Stimulated activated CD8-positive, alpha-beta memory T cell treated with anti-CD3 and anti-CD28 coated beads, Interleukin-2, amount 100 ng/mL, for 1 hour (primary cell): ENCODE results near the gene NOVA2.
A peak's percentile ranks its signal among the peaks of the same experiment; 100 is the strongest.
"Not testable (repeated sequence)": the region's sequence is repeated elsewhere in the genome, so short reads cannot be mapped to it uniquely, and the experiment has no call there.

Experiments
- DNase-seq, 2 donors: peaks; one replicate each; pipeline ENCODE4 v3.0.0-alpha.2; 2020; ENCODE audit warnings: low read depth in 2 of 2

NOVA2 gene

DNA sequence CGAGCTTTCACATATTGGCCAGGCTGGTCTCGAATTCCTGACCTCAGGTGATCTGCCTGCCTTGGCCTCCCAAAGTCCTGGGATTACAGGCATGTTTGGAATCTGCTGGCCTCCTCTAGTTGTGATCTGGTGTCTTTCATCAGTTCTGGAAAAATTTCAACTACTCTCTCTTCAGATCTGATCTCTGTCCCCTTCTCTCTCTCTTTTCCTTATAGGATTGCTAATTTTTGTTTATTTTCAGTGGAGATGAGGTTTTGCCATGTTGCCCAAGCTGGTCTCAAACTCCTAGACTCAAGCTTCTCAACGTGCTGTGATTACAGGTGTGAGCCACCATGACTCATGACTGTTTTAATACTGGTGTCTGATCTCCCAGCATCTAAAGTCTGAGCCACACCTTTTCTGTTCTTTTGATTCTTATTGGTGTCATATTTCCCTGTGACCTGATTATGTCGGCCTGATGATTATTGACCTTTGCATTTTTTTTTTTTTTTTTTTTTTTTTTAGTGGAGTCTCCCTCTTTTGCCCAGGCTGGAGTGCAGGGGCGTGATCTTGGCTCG is 48.7 kb downstream of the NOVA2 start:
- no peak for DNase-seq

DNA sequence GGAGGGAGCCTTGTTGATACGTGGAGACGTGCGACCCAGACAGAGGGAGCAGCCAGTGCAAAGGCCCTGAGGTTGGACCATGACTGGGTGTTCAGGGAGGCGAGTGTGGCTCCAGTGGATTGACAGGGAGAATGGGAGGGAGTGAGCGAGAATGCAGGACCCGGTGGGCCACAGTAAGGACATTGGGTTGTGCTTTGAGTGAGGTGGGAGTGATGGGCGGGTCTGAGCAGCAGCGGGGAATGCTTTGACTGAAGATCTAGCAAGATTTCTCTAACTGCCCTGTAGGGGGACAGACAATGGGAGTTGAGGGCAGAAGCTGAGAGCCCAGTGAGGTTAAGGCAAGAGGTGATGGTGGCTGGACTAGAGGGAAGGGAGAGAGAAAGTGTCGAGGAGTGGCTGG is 51.4 kb downstream of the NOVA2 start:
- no peak for DNase-seq

DNA sequence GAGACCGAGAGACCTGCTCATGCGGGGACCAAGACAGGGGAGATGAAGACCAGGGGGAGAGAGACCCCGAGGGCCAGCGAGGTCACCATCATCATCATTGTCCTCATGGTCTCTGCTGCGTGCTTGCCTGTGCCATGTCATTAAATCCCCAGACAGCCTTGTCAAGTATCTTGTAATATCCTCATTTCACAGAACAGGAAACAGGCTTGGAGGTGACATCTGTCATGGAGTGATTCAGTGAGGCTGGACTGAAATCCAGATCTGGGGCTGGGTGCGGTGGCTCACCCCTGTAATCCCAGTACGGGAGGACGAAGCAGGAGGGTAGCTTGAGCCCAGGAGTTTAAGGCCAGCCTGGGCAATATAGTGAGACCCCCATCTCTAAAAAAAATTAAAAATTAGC is 53.2 kb downstream of the NOVA2 start:
- no peak for DNase-seq

DNA sequence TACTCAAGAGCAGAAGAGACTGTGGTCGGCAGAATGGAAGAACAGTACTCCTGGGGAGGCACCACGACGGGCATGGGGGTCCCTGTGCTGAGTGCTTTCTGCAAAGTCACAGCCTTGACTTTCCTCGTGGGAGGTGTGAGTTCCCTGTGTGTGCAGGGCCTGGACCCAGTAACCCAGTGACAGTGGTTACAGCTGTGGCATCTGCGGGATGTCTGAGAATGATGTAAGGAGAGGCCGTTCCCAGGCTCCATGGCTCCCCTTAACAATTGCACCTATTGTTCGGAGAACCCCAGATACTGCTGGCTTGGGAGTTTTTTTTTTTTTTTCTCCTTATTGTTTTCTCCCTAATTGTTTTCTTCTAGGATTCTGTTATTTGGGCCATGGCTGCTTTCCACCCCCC is 54.0 kb downstream of the NOVA2 start:
- DNase-seq = no peak

DNA sequence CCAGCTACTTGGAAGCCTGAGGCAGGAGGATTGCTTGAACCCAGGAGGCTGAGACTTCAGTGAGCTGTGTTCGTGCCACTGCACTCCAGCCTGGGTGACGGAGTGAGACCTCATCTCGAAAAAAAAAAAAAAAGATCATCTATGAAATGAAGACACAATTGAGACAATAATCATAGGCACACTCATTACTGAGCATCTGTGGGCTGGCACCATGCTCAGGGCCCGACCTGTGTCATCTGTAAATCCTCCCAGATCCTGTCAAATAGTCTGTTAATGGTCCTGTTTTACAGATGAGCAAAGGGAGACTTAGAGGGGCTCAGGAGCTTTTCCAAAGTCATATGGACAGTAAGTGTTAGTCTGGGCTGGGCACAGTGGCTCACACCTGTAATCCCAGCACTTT is 54.9 kb downstream of the NOVA2 start:
- no peak for DNase-seq

DNA sequence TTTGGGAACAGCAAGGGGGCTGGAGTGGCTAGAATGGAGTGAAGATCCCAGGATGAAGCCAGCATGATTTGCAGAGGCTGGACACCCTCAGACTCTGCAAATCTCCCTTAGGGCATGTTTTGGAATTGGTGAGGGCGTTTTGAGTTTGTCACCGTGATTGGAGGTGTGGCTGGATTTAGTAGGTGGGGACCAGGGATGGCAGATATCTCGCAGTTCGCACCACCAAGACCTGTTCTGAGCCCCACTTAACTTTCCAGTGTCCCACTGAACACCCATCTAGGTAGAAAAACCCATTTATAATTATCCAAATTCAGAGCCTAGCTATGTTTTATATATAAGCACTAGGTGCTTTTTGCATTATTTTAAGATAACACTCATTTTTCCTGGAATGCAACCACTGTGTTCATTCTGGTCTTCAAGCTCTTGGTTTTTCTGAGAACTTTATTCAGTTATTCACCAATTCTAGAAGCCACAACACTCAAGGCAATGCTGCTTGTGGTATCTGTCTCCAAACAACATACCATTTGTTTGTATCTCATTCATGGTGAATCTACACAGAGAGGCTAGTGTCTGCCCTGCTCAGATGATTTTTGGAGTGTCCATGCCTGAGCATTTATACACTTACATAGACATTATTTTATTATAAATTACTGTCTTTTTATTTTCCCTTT is 56.1 kb downstream of the NOVA2 start:
- no peak for DNase-seq

DNA sequence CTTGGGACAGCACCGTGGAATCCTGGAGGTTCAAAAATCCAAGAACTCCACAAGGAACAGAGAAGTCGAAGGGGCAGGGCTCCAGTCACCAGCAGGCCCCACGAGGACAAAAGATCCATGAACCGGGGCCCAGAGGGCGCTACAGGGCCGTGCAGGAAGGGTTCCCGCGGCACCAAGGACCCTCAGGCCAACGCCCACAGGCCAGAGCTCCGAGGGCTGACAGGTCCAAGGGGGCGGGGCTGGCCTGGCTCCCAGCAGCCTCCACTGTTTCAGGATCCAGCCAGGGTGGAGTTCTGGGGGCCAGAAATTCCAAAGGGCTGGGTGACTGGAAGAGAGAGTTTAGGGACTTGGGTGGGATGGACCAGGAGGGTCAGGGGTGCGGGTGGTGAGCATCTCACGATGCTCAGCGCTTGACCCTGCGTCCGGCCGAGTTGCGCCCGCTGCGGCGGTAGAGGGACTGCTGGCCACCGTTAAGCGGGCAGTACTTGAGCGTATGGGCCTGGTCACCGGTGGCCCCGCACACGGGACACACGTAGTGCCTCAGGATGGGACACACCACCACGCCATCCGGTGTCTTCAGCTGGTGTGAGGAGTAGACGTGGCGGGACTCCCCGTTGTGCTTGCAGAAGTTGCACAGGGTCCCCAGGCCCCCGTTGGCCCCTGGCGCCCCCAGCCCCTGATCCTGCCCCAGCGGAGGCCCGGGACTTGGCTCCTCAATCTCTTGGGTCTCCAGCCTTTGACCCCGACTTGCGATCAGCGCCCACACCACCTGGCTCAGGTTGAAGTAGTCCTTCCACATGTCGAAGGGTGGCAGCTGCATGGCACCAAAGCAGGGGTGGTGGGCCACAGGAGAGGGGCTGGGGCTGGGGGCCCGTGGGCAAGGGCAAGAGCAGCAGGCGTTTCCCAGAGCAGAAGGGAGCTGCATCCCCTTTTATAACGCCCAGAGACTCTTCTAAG is 59.5 kb downstream of the NOVA2 start, which contains the start of gene NANOS2:
Gene NANOS2, minus strand, starts transcription at position 905 of the 957 bp plus-strand sequence. Its CDS starts 85 bp downstream, at position 820.
- no peak for DNase-seq

DNA sequence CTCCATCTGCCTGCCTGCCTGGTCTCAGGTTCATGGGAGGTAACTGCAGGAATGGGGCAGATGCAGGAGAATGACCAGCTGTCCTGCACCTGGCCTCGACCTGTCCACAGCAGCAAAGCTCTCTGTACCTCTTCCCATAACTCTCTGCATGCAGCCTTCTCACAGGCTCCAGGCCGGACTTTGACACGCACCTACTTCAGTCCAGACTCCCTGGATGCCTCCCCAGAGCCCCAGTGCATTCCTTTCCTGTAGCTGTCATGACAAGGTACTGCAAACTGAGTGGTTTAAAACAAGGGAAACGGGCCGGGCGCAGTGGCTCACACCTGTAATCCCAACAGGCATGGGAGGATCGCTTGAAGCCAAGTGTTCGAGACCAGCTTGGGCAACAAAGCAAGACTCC is 62.4 kb downstream of the NOVA2 start:
- DNase-seq = no peak

DNA sequence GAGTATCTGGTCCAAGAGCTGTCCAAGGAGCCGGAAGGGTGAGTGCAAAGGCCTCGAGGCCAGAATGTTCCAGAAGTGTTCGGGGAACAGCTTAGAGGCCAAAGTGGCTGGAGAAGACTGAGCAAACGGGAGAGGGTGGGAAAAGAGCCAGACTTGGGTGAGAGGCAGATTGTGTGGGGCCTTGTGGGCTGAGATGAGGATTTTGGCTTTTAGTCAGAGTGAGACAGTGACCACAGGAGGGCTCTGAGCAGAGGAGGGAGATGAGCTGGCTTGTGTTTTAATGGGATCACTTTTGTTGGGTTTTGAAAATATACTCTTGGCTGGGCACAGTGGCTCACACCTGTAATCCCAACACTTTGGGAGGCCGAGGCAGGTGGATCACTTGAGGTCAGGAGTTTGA is 64.7 kb downstream of the NOVA2 start:
- DNase-seq = no peak

DNA sequence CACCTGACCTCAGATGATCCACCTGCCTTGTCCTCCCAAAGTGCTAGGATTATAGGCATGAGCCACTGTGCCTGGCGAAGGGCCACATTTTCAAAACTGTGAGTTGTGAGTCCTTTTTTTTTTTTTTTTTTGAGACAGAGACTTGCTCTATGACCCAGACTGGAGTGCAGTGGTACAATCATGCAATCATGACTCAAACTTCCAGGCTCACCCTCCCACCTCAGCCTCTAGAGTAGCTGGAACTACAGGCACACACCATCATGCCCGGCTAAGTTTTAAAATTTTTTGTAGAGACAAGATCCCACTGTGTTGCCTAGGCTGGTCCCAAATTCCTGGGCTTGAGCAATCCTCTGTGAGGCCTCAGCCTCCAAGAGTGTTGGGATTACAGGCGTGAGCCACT is 67.4 kb downstream of the NOVA2 start:
- DNase-seq = no peak

DNA sequence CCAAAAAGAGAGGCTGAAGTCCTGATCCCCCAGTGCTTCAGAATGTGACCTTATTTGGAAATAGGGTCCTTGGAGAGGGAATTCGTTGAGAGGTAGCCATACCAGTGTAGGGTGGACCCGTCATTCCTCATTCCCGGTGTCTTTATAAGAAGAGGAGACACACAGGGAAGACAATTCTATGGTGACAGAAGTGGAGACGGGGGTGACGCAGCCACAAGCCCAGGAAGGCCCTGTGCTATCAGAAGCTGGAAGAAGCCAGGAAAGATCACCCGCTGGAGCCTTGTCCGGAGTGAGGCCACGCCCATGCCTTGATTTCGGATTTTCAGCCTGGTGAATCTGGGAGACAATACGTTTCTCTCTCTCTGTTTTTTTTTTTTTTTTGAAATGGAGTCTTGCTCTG is 68.7 kb downstream of the NOVA2 start:
- DNase-seq = no peak

DNA sequence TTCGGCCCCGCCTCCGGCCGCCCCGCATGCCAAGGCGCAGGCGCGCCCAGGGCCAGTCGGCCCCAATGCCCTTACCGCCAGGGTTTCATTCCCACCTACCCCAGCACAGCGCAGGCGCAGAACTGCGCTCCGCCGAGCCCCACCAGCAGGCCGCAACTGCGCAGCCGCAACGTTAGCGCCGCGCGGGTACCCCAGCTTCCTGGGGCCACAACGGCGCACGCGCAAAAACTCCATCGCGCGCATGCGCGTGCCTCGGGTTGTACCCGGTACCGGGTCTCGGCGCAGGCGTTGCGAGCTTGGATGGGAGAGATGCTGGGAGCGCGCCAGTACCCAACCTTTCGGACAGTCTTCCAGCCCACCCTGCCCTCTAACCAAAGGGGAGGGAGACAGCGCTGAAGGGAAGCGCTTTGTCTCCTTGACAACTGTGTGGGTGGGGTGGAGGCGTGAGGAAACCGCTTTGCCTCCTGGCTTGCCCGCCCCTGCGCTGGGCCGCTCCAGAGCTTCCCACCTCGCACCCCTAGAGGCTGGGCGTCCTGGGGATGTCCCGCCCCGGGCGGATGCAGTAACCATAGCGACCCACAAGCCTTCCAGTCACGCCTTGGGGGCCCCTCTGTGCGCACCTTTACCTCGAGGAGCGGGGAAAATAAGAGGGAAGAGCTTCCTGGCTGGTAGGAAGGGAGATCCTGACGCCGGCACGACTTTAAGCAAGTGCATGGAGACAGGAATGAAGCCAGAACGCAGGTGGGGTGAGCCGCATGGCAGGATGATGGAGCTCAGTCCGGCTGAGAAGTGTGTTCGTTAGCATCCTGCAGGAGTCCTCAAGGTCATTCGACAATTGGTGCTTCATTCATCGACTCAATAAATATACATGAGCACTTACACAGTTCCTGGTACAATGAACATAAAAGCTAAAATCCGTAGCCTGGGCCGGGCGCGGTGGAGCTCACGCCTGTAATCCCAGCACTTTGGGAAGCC is 70.7 kb downstream of the NOVA2 start:
- DNase-seq = peak; percentile 99

DNA sequence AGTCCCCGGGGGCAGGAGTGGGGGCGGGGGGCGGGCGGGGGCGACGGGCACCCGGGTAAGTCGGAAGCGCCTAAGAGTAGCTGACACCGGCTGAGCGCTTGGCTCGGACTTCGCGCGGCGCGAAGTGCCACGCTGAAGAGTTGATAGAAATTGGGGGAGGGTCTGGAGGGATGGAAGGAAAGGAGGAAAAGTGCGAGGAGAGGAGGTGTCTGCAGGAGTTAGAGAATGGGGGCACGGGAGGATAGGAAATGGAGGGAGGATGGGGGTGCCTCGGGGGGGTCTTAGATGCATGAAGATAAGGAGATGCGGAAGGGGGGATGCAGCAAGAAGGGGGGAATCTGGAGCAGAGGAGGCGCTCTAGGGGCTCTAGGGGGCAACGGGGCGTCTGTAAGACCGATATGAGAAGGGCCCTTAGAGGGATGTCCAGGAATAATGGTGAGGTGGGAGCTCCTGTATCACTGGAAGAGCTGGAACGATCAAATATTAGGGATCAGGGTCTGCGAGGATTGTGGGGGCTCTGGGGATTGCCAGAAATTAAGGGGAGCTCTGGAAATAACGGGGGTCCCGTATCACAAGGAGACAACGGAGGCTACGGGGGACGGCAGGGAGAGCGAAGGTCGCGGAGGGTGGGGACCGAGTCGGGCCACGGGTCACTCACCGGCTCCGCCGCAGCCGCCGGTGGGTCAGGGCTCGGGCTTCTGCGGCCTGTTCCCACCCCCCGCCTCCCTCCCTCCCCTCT is 71.6 kb downstream of the NOVA2 start, which contains the start of gene MYPOP:
Gene MYPOP, minus strand, starts transcription at position 702 of the 739 bp plus-strand sequence. CDS start 840 bp downstream, outside the sequence.
- DNase-seq = no peak

DNA sequence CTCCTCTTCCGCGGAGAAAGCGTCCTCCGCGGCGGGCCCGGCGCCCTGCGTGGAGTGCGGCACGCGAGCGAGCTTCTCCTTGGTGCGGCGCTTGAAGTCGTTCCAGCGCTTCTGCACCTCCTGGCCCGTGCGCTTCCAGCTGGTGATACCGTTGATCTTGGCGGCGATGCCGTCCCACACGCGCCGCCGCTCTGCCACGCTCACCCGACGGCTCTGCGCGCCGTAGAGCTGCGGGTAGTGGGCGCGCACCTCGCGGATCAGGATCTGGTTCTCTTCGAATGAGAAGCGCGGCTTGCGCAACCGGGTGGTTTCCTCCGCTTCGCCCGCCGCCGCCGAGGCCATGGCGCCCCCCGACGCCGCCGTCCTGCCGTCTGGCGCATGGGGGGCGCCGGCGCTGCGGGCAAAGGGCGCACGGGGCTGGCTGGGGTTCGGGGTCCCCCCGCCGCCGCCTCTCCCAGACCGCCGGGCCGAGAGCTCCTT is 72.2 kb downstream of the NOVA2 start:
- no peak for DNase-seq

DNA sequence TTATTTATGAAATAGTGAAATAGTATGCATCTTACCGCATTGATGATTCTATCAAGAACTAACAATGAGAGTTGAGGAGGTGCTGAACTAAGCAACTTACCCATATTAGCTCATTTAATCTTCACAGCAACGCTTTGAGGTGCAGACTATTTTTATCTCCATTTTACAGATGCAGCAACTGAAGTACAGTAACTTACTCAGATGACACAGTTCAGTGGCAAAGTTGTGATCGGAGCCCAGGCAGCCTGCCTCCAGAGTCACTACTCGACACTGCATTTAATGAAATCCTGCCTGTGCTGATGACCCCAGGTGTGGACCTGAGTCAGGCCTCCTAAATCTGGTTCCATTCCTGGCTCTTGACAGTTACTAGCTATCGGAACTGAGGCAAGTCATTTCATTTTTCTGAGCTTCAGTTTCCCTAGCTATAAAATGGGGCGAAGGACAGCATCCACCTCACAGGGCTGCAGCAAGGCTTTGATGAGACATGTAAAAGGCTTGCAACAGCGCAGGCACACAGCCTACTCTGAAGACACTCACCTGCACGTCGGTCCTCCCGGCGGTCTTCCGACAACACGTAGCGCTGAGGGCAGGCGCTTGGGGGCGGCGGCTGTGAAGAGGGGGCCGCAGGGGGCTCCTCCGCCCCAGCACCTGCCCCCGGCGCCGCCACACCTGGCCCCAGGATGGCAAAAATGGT is 72.8 kb downstream of the NOVA2 start:
- DNase-seq = no peak

DNA sequence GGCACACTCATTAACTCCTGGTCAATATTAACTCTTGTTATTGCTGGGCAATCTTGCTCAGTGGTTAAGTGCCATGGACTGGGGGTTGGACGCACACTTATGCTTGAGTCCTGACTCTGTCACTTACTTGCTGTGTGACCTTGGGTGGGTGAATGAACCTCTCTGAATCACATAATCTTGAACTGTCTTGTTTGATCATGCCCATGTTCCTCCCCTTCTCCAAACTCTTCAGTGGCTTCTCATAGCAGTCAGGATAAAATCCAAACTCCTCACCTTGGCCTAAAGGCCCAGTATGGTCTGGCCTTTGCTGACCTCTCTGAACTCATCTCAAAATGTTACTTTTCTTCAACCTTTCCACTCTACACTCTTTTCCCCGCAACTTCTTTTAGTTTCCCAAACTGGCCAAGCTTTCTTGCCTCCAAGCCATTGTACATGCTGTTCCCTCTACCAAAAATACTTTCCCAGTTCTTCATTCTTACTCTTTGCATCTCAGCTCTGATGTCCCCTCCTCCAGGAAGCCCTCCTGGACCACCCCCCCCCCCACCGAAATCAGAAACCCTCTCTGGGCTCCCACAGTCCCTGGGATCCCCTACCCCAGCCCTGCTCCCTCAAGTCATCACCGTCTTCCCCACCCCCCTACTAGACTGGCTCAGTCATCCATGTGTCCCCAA is 73.6 kb downstream of the NOVA2 start:
- DNase-seq = no peak

DNA sequence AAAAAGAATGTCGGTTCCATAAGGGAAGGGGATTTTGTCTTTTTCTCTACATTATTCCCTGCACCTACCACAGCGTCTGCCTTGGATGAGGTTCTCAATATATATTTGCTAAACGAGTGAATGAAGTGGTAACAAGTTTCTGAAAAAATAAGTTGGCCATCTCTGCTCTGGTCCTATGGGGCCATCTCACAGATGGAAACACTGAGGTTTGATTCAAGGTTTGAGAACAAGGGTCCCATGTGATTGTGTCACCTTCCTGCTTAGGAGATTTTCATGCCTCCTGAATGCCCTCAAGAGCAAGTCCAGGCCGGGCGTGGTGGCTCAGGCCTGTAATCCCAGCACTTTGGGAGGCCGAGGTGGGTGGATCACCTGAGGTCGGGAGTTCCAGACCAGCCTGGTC is 74.4 kb downstream of the NOVA2 start:
- no peak for DNase-seq

DNA sequence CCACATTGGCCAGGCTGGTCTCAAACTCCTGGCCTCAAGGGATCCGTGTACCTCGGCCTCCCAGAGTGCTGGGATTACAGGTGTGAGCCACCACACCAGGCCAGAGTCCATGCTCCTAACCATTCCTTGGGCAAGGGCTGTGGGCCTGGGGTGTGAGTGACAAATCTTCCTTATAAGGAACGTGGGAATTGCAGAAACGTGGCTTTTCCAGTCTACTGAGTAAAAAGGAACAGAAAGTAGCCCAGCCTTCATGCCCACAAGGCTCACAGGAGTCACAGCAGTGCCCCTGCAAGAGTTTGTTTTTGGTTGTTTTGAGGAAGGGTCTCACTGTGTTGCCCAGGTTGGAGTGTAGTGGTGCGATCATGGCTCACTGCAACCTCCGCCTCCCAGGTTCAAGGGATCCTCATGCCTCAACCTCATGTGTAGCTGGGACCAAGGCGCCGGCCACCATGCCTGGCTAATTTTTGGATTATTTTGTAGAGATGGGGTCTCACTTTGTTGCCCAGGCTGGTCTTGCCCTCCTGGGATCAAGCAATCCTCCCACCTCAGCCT is 76.3 kb downstream of the NOVA2 start:
- no peak for DNase-seq

DNA sequence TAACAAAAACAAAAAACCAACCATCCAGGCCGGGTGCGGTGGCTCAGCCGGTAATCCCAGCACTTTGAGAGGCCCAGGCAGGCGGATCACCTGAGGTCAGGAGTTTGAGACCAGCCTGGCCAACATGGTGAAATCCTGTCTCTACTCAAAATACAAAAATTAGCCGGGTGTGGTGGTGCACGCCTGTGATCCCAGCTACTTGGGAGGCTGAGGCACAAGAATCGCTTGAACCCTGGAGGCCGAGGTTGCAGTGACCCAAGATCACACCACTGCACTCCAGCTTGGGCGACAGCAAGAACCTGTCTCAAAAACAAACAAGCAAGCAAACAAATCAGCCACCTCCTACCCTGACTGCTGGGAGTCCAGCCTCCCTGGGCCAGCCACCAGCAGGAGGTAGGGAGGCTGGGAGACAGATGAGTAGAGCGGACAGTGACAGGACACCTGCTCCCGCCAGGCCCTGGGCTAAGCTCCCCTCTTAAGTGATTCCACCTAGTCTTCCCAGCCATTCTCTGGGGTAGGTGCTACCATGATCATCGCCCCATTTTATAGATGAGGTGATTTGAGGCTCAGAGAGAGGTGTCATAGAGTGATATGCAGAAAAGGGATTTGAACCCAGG is 77.6 kb downstream of the NOVA2 start:
- not testable (repeated sequence) for DNase-seq
